Stimulated activated CD8-positive, alpha-beta memory T cell treated with anti-CD3 and anti-CD28 coated beads, Interleukin-4, amount 100 ng/mL, for 4 hours (primary cell): ENCODE measurements around the gene SCN2B.
A peak's percentile ranks its signal among the peaks of the same experiment; 100 is the strongest.

ENCODE experiments used
- DNase-seq, 2 donors: peaks; one replicate each; pipeline ENCODE4 v3.0.0-alpha.2; 2020; ENCODE audit warnings: low read depth in 2 of 2, low spot score in 1 of 2

SCN2B gene

GRCh38 chr11:118154641-118155040 is 21.8 kb downstream of the SCN2B start:
- DNase-seq: no peak

GRCh38 chr11:118153976-118154375 is 22.5 kb downstream of the SCN2B start:
- no peak for DNase-seq

- DNase-seq: no peak
Observed at GRCh38 chr11:118153516-118153915, 22.9 kb downstream of the SCN2B start.

- DNase-seq: no peak
Observed at GRCh38 chr11:118152552-118153471, 23.6 kb downstream of the SCN2B start, which contains the start of gene SCN4B. Gene SCN4B (minus strand): TSS chr11:118152823. CDS start chr11:118152673, 150 bp downstream.

GRCh38 chr11:118152020-118152551 is 24.4 kb downstream of the SCN2B start:
- no peak for DNase-seq

GRCh38 chr11:118151431-118151830 is 25.0 kb downstream of the SCN2B start:
- DNase-seq: no peak

GRCh38 chr11:118149493-118149892 is 26.9 kb downstream of the SCN2B start:
- no peak for DNase-seq

- DNase-seq: no peak
Observed at GRCh38 chr11:118148856-118149255, 27.6 kb downstream of the SCN2B start.

- no peak for DNase-seq
Observed at GRCh38 chr11:118148240-118148639, 28.2 kb downstream of the SCN2B start.

- no peak for DNase-seq
Observed at GRCh38 chr11:118147502-118147901, 28.9 kb downstream of the SCN2B start.

GRCh38 chr11:118146554-118146953 is 29.9 kb downstream of the SCN2B start:
- DNase-seq: no peak

- DNase-seq: peak; percentile 67 to 72
Observed at GRCh38 chr11:118145285-118146227, 30.9 kb downstream of the SCN2B start.

GRCh38 chr11:118144301-118145268 is 31.9 kb downstream of the SCN2B start:
- no peak for DNase-seq

- no peak for DNase-seq
Observed at GRCh38 chr11:118143661-118144185, 32.7 kb downstream of the SCN2B start.

- DNase-seq: no peak
Observed at GRCh38 chr11:118142809-118143208, 33.6 kb downstream of the SCN2B start.

GRCh38 chr11:118142081-118142480 is 34.4 kb downstream of the SCN2B start:
- no peak for DNase-seq

GRCh38 chr11:118139578-118139977 is 36.9 kb downstream of the SCN2B start:
- no peak for DNase-seq

GRCh38 chr11:118138839-118139420 is 37.5 kb downstream of the SCN2B start:
- no peak for DNase-seq

- DNase-seq: no peak
Observed at GRCh38 chr11:118136801-118137200, 39.6 kb downstream of the SCN2B start.

- DNase-seq: no peak
Observed at GRCh38 chr11:118136341-118136740, 40.1 kb downstream of the SCN2B start.
